Lower lobe of right lung (tissue), 2 donors: ENCODE measurements around the gene DACT2. TPM values are rescaled to one million over a fixed set of nuclear protein-coding genes. Genes with fewer than 3 reads are reported as not detected.

Source experiments
- ATAC-seq, 2 donors: fragments of 200-7000 bp; cut with Tn5 transposase; one replicate each; pipeline ENCODE4 v1.9.1; 2020 to 2022; ENCODE audit warnings: mild to moderate bottlenecking in 2 of 2, moderate library complexity in 2 of 2
- DNase-seq: peaks from one replicate; pipeline ENCODE4 v3.0.0-alpha.2; 2020
- H3K27ac ChIP-seq: fragments of 200-600 bp; one replicate; pipeline ENCODE4 v1.8.0; 2022
- H3K27me3 ChIP-seq: fragments of 200-600 bp; one replicate; pipeline ENCODE4 v1.8.0; 2022; ENCODE audit warnings: low read depth
- H3K36me3 ChIP-seq: fragments of 200-600 bp; one replicate; pipeline ENCODE4 v1.8.0; 2022; ENCODE audit warnings: mild to moderate bottlenecking
- H3K4me1 ChIP-seq: fragments of 200-600 bp; one replicate; pipeline ENCODE4 v1.8.0; 2022
- H3K4me3 ChIP-seq: fragments of 200-600 bp; one replicate; pipeline ENCODE4 v1.8.0; 2022; ENCODE audit warnings: mild to moderate bottlenecking
- H3K9me3 ChIP-seq: fragments of 200-600 bp; one replicate; pipeline ENCODE4 v1.8.0; 2022
- intact Hi-C: fragments of 100-400 bp; cut with DNase I; formaldehyde crosslinking; loops from one replicate; pipeline ENCODE4 v1.11.0; 2022
- total RNA-seq: library from RNA; stranded (reverse); fragmentation: NEBNext Ultra II Directional; extraction: Animal tissue kit (Norgen Biotek cat#: 25700); gene quantifications from one replicate; pipeline ENCODE4 v1.2.1, GENCODE V29; 2021
- TF ChIP-seq, protein P1 (sequence below): fragments of 200-600 bp; IDR thresholded peaks from one replicate; pipeline ENCODE4 v1.8.0; 2022; ENCODE audit warnings: antibody characterized with exemption, mild to moderate bottlenecking
- donor health status: DM: no; HTN: yes; CAD: no; lungs with severe emphysema.

DACT2 gene
- total RNA-seq, 1 donor from 2014 or later: 2.4 TPM

DNA sequence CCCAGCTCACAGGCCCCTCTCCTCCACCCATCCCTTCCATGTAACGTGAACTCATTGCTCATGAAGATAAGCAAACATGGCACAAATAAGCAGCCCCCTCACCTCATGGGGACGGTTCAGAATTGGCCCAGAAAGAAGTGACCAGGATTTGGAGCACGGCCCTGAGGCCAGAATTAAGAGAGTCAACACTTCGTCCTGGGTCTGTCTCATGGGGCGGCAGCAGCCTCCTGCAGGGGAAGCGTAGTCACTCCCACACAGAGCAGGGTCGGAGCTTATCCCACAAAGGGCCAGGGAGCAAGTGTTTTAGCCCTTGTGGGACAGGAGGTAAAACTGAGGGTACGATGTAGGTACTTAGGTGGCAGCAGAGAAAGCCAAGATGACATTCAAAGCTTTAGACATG, 28.6 kb upstream of the DACT2 start:
- ATAC-seq (no peak), DNase-seq (no peak)

DNA sequence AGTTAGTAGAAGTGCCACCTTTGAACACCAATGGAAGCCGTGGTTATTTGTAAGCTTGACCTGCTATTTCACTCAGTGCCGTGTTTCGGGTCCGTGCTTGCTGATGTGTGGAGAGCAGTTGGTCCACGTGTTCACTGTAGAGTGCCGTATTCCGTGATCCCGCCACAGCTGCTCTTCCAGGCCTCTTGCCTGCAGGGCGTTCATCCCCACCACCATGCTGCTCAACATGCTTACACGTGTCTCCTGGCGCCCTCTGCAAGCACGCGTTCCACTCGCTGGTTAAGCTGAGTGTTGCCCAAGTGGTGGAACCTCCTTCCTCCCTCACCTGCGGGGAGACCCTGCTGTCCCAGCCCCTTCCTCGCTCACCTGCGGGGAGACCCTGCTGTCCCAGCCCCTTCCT, 28.0 kb upstream of the DACT2 start:
- H3K36me3 ChIP-seq: no peaks in the 10 kb centered on the region
- no peaks in the 10 kb centered on the region for H3K9me3 ChIP-seq
- ATAC-seq (no peak), DNase-seq (no peak)
- no peak overlapping the region for H3K27ac ChIP-seq
- TF ChIP-seq, protein P1, sequence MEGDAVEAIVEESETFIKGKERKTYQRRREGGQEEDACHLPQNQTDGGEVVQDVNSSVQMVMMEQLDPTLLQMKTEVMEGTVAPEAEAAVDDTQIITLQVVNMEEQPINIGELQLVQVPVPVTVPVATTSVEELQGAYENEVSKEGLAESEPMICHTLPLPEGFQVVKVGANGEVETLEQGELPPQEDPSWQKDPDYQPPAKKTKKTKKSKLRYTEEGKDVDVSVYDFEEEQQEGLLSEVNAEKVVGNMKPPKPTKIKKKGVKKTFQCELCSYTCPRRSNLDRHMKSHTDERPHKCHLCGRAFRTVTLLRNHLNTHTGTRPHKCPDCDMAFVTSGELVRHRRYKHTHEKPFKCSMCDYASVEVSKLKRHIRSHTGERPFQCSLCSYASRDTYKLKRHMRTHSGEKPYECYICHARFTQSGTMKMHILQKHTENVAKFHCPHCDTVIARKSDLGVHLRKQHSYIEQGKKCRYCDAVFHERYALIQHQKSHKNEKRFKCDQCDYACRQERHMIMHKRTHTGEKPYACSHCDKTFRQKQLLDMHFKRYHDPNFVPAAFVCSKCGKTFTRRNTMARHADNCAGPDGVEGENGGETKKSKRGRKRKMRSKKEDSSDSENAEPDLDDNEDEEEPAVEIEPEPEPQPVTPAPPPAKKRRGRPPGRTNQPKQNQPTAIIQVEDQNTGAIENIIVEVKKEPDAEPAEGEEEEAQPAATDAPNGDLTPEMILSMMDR: no peak
- H3K27me3 ChIP-seq: peaks cover 15% of the 10 kb centered on the region
- intact Hi-C loops: no loop called here
- H3K4me3 ChIP-seq: no peak overlapping the region
- H3K4me1 ChIP-seq: no peaks in the 10 kb centered on the region

More for the DNA sequence above, 28.6 kb upstream of the DACT2 start:
- intact Hi-C loops: no loop called here
- H3K4me3 ChIP-seq: no peak overlapping the region
- TF ChIP-seq, protein P1: no peak
- H3K4me1 ChIP-seq: no peaks in the 10 kb centered on the region
- H3K27ac ChIP-seq: no peak overlapping the region
- no peaks in the 10 kb centered on the region for H3K36me3 ChIP-seq
- H3K27me3 ChIP-seq: peaks cover 15% of the 10 kb centered on the region
- no peaks in the 10 kb centered on the region for H3K9me3 ChIP-seq

DNA sequence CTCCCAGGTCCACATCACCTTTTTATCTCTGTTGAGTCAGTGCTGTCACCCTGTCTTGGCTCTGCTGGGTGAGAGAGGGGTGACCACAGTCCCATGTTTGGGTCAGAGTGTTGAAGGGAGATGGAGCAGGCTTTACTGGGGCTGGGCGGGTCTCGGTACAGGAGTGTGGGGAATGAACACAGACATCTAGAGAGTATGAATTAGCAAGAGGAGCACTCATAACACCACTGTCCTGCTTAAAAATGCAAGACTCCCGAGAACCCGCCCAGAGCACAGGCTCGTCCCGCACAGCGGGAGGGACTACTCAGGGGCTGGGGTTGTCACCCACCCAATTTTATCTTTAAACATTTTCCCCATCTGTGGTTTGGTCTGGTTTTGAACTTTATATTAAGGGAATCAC, 27.5 kb upstream of the DACT2 start:
- Histone ChIP-seq H3K4me3 (no peak overlapping the region), H3K9me3 (no peaks in the 10 kb centered on the region), H3K4me1 (no peaks in the 10 kb centered on the region), H3K36me3 (no peaks in the 10 kb centered on the region), H3K27me3 (peaks cover 15% of the 10 kb centered on the region), H3K27ac (no peak overlapping the region)
- TF ChIP-seq, protein P1: no peak
- intact Hi-C loops: no loop called here
- ATAC-seq: no peak
- DNase-seq: no peak

DNA sequence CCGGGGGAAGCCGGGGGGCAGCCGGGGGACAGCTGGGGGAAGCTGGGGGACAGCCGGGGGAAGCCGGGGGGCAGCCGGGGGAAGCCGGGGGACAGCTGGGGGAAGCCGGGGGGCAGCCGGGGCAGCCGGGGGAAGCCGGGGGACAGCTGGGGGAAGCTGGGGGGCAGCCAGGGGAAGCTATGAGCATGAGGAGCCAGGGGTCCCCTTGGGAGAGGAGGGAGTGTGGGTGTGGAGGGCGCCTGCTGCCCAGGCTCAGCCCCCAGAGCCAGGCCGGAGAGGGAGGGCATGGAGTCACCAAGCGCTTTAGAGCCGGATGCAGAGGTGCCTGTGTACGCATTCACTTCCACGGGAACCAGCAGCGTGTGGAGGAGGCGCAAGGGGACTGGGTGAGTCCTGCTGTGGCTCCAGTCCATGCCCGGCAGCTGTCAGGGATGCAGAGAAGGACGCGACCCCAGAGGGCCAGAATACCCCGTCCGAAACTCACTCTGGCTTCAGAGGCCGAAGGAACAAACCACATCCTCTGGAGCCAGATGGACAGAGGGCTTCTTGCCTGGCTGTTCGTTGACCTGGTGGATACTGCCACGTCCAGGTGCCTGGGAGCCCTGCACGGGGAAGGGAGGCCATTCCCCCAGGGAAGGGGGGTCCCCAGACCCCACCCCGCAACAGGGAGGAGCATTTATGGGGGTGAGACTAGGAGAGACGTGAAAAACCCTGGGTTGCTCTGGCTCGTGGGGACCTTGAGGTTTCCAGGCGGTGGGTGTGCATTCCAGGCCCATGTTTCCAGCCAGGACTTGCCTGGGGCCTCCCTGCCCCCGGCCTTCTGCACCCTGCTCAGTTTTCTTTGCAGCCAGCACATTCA, 26.5 kb upstream of the DACT2 start:
- intact Hi-C loops: no loop called here
- Histone ChIP-seq H3K27me3 (peaks cover 15% of the 10 kb centered on the region), H3K4me3 (no peak overlapping the region), H3K9me3 (no peaks in the 10 kb centered on the region), H3K27ac (no peak overlapping the region), H3K36me3 (no peaks in the 10 kb centered on the region), H3K4me1 (no peaks in the 10 kb centered on the region)
- TF ChIP-seq, protein P1: no peak
- no peak for ATAC-seq
- DNase-seq: no peak

DNA sequence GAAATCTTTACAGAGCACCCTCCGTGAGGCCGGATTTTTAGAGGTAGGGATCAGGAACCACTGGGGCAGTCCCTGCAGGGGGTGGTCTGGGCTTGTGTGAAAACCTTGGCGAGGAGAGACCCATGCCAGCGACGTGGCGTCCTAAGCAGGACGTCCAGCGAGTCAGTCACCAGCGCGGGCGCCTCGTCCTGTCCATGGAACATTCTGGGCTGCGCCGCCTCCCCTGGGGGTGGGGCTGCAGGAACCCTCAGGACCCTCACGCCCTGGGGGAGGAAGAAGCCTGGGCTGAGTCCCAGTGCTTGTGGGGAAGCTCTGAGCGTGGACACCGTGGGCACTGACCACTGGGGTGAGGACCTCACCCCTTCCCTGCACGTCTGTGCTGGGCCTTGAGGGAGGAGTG, 25.7 kb upstream of the DACT2 start:
- intact Hi-C loops: no loop called here
- TF ChIP-seq, protein P1: no peak
- Histone ChIP-seq H3K4me3 (no peak overlapping the region), H3K36me3 (no peaks in the 10 kb centered on the region), H3K4me1 (no peaks in the 10 kb centered on the region), H3K27ac (no peak overlapping the region), H3K27me3 (peaks cover 15% of the 10 kb centered on the region), H3K9me3 (no peaks in the 10 kb centered on the region)
- DNase-seq: no peak
- no peak for ATAC-seq
